Nephron progenitor cell (in vitro differentiated cells): ENCODE data around the gene KLHL15.
A peak's percentile ranks its signal among the peaks of the same experiment; 100 is the strongest.

ENCODE experiments used
- DNase-seq: peaks from one replicate; pipeline ENCODE4 v3.0.0; 2021
- H3K27ac Mint-ChIP-seq: 2 replicates; pipeline ENCODE4 v1.8.0; 2021; ENCODE audit warnings: mild to moderate bottlenecking, moderate library complexity, mixed read lengths
- H3K27me3 Mint-ChIP-seq: 2 replicates; pipeline ENCODE4 v1.8.0; 2021; ENCODE audit warnings: mild to moderate bottlenecking, low read depth, mixed read lengths; ENCODE audit not compliant: poor library complexity
- H3K36me3 Mint-ChIP-seq: 2 replicates; pipeline ENCODE4 v1.8.0; 2021; ENCODE audit warnings: low read depth, mixed read lengths
- H3K4me1 Mint-ChIP-seq: 2 replicates; pipeline ENCODE4 v1.8.0; 2021; ENCODE audit warnings: mixed read lengths
- H3K4me3 Mint-ChIP-seq: 2 replicates; pipeline ENCODE4 v1.8.0; 2021; ENCODE audit warnings: mild to moderate bottlenecking, moderate library complexity, mixed read lengths
- H3K9me3 Mint-ChIP-seq: 2 replicates; pipeline ENCODE4 v1.8.0; 2021; ENCODE audit warnings: mild to moderate bottlenecking, moderate library complexity, mixed read lengths
- TF ChIP-seq, protein P1 (sequence below): fragments of 200-600 bp; sonication (generic); IDR thresholded peaks from 2 replicates; pipeline ENCODE4 v1.5.0; 2021; ENCODE audit warnings: antibody characterized with exemption

KLHL15 gene

GRCh38 chrX:23964191-23964590 lies 62.8 kb downstream of the KLHL15 start:
- Mint-ChIP-seq H3K4me3 (no peak overlapping the region), H3K36me3 (no peaks in the 10 kb centered on the region), H3K27me3 (peaks cover 3% of the 10 kb centered on the region), H3K4me1 (peaks cover 28% of the 10 kb centered on the region), H3K9me3 (peaks cover 32% of the 10 kb centered on the region), H3K27ac (peak overlapping the region; percentile 69)
- TF ChIP-seq, protein P1, sequence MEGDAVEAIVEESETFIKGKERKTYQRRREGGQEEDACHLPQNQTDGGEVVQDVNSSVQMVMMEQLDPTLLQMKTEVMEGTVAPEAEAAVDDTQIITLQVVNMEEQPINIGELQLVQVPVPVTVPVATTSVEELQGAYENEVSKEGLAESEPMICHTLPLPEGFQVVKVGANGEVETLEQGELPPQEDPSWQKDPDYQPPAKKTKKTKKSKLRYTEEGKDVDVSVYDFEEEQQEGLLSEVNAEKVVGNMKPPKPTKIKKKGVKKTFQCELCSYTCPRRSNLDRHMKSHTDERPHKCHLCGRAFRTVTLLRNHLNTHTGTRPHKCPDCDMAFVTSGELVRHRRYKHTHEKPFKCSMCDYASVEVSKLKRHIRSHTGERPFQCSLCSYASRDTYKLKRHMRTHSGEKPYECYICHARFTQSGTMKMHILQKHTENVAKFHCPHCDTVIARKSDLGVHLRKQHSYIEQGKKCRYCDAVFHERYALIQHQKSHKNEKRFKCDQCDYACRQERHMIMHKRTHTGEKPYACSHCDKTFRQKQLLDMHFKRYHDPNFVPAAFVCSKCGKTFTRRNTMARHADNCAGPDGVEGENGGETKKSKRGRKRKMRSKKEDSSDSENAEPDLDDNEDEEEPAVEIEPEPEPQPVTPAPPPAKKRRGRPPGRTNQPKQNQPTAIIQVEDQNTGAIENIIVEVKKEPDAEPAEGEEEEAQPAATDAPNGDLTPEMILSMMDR, result no peak
- DNase-seq, result no peak

GRCh38 chrX:23959781-23960180 lies 67.2 kb downstream of the KLHL15 start:
- Mint-ChIP-seq H3K4me1 (peaks cover 18% of the 10 kb centered on the region), H3K9me3 (peaks cover 8% of the 10 kb centered on the region), H3K27me3 (peaks cover 3% of the 10 kb centered on the region), H3K4me3 (no peak overlapping the region), H3K36me3 (no peaks in the 10 kb centered on the region), H3K27ac (peak overlapping the region; percentile 32)
- TF ChIP-seq, protein P1, result no peak
- DNase-seq, result no peak

DNA sequence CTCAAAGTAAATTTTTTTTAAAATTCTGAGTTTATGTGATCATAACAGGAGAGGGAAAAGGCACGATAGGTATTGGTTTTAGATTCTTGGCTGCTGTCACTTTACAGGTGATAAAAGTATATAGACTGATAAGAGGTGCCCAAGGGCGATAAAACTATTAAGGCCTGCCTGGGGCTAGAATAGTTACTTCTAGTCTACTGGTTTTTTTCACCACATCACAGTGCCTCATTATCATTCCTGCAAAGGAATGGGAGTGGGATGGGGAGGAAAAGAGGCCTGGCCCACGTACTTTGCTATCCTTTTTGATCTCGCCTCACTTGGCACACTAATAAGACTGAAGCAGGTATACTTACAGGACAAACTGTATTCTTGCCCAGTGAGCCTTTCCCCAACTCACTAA lies 72.6 kb downstream of the KLHL15 start:
- H3K4me3 Mint-ChIP-seq, result no peak overlapping the region
- H3K36me3 Mint-ChIP-seq, result no peaks in the 10 kb centered on the region
- H3K27me3 Mint-ChIP-seq, result no peaks in the 10 kb centered on the region
- no peak for DNase-seq
- peaks cover 12% of the 10 kb centered on the region for H3K4me1 Mint-ChIP-seq
- H3K9me3 Mint-ChIP-seq, result no peaks in the 10 kb centered on the region
- TF ChIP-seq, protein P1, result no peak
- no peak overlapping the region for H3K27ac Mint-ChIP-seq

DNA sequence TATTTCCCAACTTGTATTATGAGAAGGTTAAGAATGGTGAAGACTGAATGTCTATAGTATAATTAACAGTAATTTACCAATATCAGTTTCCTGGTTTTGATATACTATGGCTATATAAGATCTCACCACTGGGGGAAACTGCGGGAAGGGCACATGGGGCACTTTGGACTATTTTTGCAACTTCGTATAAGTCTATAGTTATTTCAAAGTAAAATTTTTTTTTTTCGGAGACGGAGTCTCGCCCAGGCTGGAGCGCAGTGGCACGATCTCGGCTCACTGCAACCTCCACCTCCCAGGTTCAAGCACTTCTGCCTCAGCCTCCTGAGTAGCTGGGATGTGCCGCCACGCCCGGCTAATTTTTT lies 73.1 kb downstream of the KLHL15 start:
- H3K36me3 Mint-ChIP-seq, result no peaks in the 10 kb centered on the region
- H3K9me3 Mint-ChIP-seq, result no peaks in the 10 kb centered on the region
- H3K4me1 Mint-ChIP-seq, result peaks cover 11% of the 10 kb centered on the region
- DNase-seq, result no peak
- H3K27me3 Mint-ChIP-seq, result no peaks in the 10 kb centered on the region
- TF ChIP-seq, protein P1, result no peak
- H3K27ac Mint-ChIP-seq, result no peak overlapping the region
- H3K4me3 Mint-ChIP-seq, result no peak overlapping the region

- Mint-ChIP-seq H3K9me3 (no peaks in the 10 kb centered on the region), H3K4me1 (peaks cover 11% of the 10 kb centered on the region), H3K4me3 (no peak overlapping the region), H3K27ac (peak overlapping the region; percentile 93), H3K36me3 (no peaks in the 10 kb centered on the region), H3K27me3 (no peaks in the 10 kb centered on the region)
- TF ChIP-seq, protein P1, result no peak
- DNase-seq, result no peak
Observed at GRCh38 chrX:23952984-23953907, 73.7 kb downstream of the KLHL15 start.

GRCh38 chrX:23952391-23952790 lies 74.6 kb downstream of the KLHL15 start:
- Mint-ChIP-seq H3K9me3 (no peaks in the 10 kb centered on the region), H3K27ac (no peak overlapping the region), H3K36me3 (no peaks in the 10 kb centered on the region), H3K4me3 (no peak overlapping the region), H3K4me1 (peaks cover 11% of the 10 kb centered on the region), H3K27me3 (no peaks in the 10 kb centered on the region)
- DNase-seq, result no peak
- TF ChIP-seq, protein P1, result no peak
